ENCODE results near the gene RD3L.

The RD3L gene

GRCh38 chr14:103892247-103892646 is 50.1 kb downstream of the RD3L start:
- DNase-seq, result no peak

GRCh38 chr14:103891667-103892215 is 50.6 kb downstream of the RD3L start:
- no peak for DNase-seq

- no peak for DNase-seq
Measured at GRCh38 chr14:103890821-103891666, 51.3 kb downstream of the RD3L start.
